Uterus (tissue), 4 donors: ENCODE measurements around the gene TRIM17. TPM values are rescaled to one million over a fixed set of nuclear protein-coding genes. Genes with fewer than 3 reads are reported as not detected.

Experiments used
- DNase-seq, 2 donors: peaks; one replicate each; pipeline ENCODE4 v3.0.0-alpha.2; 2019 to 2020
- H3K27ac ChIP-seq, 2 donors: fragments of 200-600 bp; sonication (generic); 1 replicate in 1 of 2; 2 replicates in 1 of 2; pipeline ENCODE4 v1.5.1; 2016 to 2018
- H3K27me3 ChIP-seq, 2 donors: fragments of 200-600 bp; sonication (generic); one replicate each; pipeline ENCODE4 v1.5.1; 2018 to 2019; ENCODE audit warnings: control low read depth in 1 of 2
- H3K36me3 ChIP-seq, 2 donors: fragments of 200-600 bp; sonication (generic); one replicate each; pipeline ENCODE4 v1.5.1; 2019; ENCODE audit warnings: control low read depth in 1 of 2
- H3K4me1 ChIP-seq, 2 donors: fragments of 200-600 bp; sonication (generic); one replicate each; pipeline ENCODE4 v1.5.1; 2018 to 2019; ENCODE audit warnings: control low read depth in 1 of 2
- H3K4me3 ChIP-seq, 2 donors: fragments of 200-600 bp; sonication (generic); 1 replicate in 1 of 2; 2 replicates in 1 of 2; pipeline ENCODE4 v1.5.1; 2018 to 2019; ENCODE audit warnings: mild to moderate bottlenecking in 1 of 2
- H3K9me3 ChIP-seq, 2 donors: fragments of 200-600 bp; sonication (generic); one replicate each; pipeline ENCODE4 v1.5.1; 2019; ENCODE audit warnings: control low read depth in 1 of 2
- POLR2A ChIP-seq, 2 donors: fragments of 450-650 bp; IDR thresholded peaks; one replicate each; pipeline ENCODE4 v1.6.1; 2016; ENCODE audit warnings: antibody characterized with exemption in 2 of 2, mild to moderate bottlenecking in 1 of 2, moderate library complexity in 1 of 2
- intact Hi-C: fragments of 100-400 bp; cut with DNase I; formaldehyde crosslinking; loops from one replicate; pipeline ENCODE4 v1.15.1; 2023; ENCODE audit warnings: low total_unique reads
- total RNA-seq, 4 donors: library from RNA; depleted of rRNA in 3 of 4; stranded (reverse); fragments of >200 nt in 3 of 4; gene quantifications; one replicate each; pipeline versions ENCODE4 v1.1.0 to v1.2.4, GENCODE V29; 2014 to 2023
- TF ChIP-seq, protein P1 (sequence below), 4 experiments: fragments of 200-600 bp in 2 of 4; fragments of 450-650 bp in 2 of 4; sonication (generic) in 2 of 4; IDR thresholded peaks; one replicate each; pipeline ENCODE4 v1.5.1; 2016 to 2019; ENCODE audit warnings: antibody characterized with exemption in 4 of 4, mild to moderate bottlenecking in 2 of 4, moderate library complexity in 1 of 4
- donor health status: DM: yes; HTN: yes; CAD: no.

TRIM17 gene
- total RNA-seq, 4 donors from 2014 or later: 3.2 to 5.9 TPM; not detected in 2

DNA sequence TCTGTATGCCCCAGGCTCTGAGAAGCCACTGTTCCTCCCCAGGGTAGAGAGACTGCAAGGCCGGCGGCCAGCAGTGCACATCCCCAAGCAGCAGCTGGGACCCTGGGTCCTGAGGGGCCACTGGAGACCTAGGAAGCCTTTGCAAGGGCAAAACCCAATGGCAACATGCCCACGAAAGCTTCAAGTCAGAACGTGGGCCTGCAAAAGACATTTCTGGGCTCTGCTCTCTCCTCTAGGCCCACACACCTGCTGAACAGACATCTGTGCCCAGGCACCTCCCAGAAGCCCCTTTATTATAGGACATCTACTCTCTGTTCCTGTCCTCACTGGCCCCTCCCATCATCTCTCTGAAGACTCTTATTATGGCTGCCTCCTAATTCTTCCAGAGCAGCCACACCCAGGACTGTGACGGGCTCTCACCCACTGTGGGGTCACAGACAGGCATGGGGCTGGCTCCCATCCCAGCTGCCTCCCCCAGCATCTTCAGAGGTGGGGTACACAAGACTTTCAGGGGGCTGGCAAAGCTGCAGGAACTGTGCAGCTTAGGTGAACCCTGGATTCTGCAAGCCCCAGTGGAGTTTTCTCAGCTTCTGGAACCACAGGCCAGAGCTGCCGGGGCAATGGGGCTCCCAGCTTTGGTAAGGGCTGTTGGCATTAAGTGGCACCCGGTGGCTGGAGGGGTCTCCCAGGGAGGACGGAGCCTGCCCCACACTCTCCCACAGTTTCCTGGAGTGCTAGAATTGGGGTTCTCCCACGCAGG lies 22.7 kb downstream of the TRIM17 start:
- Histone ChIP-seq H3K27me3 (no peaks in the 10 kb centered on the region), H3K9me3 (no peaks in the 10 kb centered on the region), H3K27ac (peak overlapping the region; percentile 34 to 52), H3K4me1 (no peaks in the 10 kb centered on the region), H3K36me3 (no peaks in the 10 kb centered on the region), H3K4me3 (no peak overlapping the region)
- intact Hi-C loops: no loop called here
- TF ChIP-seq, protein P1, sequence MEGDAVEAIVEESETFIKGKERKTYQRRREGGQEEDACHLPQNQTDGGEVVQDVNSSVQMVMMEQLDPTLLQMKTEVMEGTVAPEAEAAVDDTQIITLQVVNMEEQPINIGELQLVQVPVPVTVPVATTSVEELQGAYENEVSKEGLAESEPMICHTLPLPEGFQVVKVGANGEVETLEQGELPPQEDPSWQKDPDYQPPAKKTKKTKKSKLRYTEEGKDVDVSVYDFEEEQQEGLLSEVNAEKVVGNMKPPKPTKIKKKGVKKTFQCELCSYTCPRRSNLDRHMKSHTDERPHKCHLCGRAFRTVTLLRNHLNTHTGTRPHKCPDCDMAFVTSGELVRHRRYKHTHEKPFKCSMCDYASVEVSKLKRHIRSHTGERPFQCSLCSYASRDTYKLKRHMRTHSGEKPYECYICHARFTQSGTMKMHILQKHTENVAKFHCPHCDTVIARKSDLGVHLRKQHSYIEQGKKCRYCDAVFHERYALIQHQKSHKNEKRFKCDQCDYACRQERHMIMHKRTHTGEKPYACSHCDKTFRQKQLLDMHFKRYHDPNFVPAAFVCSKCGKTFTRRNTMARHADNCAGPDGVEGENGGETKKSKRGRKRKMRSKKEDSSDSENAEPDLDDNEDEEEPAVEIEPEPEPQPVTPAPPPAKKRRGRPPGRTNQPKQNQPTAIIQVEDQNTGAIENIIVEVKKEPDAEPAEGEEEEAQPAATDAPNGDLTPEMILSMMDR (IDR thresholded peaks at IDR 0.05): no peak
- no peak for TF ChIP-seq POLR2A (IDR thresholded peaks at IDR 0.05)
- no peak for DNase-seq

DNA sequence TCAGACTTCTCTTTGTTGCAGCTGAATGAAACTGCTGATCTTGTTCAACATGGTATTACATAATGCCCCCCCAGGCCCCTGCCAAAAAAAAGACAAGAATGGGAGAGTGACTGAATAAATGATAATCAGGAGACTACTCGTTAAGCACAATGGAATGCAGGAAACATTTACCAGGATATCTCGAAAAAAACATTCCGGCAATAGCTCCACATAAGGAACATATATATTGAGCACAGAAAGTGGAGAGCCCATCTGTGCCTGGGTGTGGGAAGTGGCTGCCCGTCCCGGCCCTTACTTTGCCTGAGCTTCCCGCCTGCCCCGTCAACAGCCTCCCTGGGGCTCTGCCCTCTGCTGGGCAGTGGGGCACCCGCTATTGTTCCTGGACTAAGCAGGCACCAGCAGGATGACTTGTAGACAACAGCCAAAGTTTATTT lies 23.4 kb downstream of the TRIM17 start:
- no peak for DNase-seq

DNA sequence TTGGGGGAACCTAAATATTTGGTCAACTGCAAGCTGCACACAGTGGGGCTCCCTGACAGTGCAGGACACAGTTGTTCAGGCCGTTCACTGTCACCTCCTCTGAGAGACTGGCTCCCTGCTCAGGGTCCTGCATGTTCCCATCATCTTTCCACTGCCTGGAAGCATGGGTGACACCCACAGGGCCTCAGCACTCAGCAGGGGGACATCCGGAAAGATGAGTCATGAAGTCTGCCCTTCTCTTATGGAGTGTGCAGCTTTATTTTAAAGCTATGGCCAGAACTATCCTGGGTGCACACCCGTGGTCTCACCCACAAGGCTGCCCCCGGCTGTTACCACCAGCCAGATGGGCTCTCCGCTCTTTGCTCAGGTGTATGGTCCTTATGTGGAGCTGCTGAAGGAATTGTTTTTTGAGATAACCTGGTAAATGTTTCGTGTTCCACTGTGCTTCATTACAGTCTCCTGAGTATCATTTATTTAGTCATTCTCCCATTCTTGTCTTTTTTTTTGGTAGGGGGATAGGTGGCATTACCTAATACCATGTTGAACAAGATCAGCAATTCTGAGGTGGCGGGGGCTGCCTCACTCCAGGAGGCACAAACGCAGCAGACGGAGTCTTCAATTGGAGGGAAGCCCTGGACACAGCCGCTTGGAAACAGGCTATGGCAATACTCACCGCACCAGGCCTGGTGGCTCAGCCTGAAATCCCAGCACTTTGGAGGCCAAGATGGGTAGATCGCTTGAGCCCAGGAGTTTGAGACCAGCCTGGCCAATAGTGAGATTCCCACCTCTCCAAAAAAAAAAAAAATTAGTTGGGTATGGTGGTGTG lies 24.3 kb downstream of the TRIM17 start:
- intact Hi-C loops: no loop called here
- TF ChIP-seq, protein P1 (IDR thresholded peaks at IDR 0.05): no peak
- TF ChIP-seq POLR2A (IDR thresholded peaks at IDR 0.05): no peak
- no peak for DNase-seq
- H3K4me3 ChIP-seq: no peak overlapping the region
- H3K36me3 ChIP-seq: no peaks in the 10 kb centered on the region
- H3K27me3 ChIP-seq: no peaks in the 10 kb centered on the region
- no peaks in the 10 kb centered on the region for H3K4me1 ChIP-seq
- no peaks in the 10 kb centered on the region for H3K9me3 ChIP-seq
- no peak overlapping the region for H3K27ac ChIP-seq

More for the DNA sequence above, 23.4 kb downstream of the TRIM17 start:
- Histone ChIP-seq H3K9me3 (no peaks in the 10 kb centered on the region), H3K4me3 (no peak overlapping the region), H3K27ac (peak overlapping the region; percentile 34 to 52), H3K27me3 (no peaks in the 10 kb centered on the region), H3K36me3 (no peaks in the 10 kb centered on the region), H3K4me1 (no peaks in the 10 kb centered on the region)
- no peak for TF ChIP-seq POLR2A (IDR thresholded peaks at IDR 0.05)
- TF ChIP-seq, protein P1 (IDR thresholded peaks at IDR 0.05): peak in 3 of 4 experiments; percentile 29 to 43 (median 39)
- intact Hi-C loops: no loop called here

DNA sequence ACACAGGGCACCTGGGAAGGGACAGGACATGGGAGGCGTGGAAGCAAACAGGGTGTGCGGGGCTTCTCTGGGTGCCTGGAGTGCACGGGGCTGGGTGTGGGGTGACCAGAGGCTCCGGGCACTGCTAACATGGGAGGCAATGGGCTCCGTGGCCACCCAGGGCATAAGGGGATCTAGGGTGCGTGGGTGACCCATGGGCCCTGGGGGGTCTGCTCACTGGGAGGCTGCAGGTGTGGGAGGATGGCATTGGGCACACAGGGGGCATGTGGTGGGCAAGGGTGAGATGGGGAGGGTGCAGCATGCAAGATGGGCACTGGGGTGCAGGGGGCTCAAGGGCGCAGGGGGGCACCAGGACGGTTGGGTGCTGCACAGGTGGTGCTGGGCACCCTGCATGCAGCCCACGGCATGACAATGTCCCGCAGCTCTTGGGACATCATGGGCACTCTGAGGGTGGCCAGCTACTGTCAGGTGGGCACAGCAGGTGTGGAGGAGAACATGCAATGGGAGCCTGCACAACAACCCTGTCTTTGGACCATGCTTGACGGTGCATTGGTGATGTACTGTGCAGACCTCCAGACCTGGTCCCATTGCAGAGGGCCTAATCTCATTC lies 25.1 kb downstream of the TRIM17 start:
- TF ChIP-seq, protein P1 (IDR thresholded peaks at IDR 0.05): no peak
- TF ChIP-seq POLR2A (IDR thresholded peaks at IDR 0.05): no peak
- Histone ChIP-seq H3K36me3 (no peaks in the 10 kb centered on the region), H3K4me1 (no peaks in the 10 kb centered on the region), H3K27ac (no peak overlapping the region), H3K27me3 (no peaks in the 10 kb centered on the region), H3K9me3 (no peaks in the 10 kb centered on the region), H3K4me3 (no peak overlapping the region)
- intact Hi-C loops: no loop called here
- DNase-seq: peak in 1 of 2 donors; percentile 10
